ENCODE data around the gene SHFL.

The SHFL gene

DNA sequence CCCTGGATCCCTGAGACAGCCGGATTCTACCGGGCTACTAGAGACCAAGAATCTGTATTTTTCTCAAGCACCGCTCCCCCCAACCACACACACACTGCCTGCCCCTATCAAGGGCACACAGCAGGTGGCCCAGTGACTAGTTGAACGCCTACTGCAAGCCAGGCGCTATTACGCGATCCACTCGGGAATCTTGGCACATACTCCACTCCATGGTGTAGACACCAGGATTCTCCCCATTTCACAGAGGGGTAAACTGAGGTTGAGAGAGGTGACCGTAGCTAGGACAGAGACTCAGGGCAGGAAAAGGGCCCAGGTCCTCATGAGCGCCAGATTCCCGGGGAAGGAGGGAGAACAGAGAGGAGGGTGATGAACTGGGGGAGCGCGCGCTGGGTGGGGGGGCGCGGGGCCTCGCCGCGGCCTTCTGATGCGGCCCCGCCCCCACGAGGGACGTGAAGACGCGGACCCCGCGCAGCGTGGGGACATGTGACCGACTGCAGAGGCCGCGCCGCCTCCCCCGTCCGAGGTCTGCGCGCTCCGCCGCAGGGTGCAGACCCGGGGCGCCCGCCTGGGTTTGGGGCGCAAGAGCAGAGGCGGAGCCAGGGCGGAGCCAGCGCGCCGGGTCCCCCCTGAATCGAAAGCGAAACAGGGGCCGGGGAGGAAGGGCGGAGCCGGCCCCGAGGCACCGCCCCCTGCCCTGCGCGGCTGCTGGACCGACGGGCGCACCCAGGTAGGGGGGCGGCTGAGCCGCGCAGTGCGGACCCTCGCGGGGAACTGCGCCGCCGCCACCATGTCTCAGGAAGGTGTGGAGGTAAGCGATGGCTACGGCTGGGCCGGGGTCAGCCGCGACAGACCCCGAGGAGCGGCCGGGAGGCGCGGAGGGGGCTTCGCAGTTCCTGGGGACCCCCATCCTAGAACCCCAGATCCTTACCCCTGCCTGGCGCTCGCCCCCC is at the start of gene SHFL:
Gene SHFL (plus strand): TSS at position 677 of the 950 bp plus-strand sequence. CDS start 111 bp downstream, at position 788.
- peak; percentile 78 for DNase-seq (ENCODE audit: low read depth)

- no peak for DNase-seq (ENCODE audit: low read depth)
These were observed 49.5 kb upstream of the SHFL start for GRCh38 chr19:10036601-10037071.

GRCh38 chr19:10037367-10037766 is 48.8 kb upstream of the SHFL start:
- no peak for DNase-seq (ENCODE audit: low read depth)

- no peak for DNase-seq (ENCODE audit: low read depth)
These were observed 48.3 kb upstream of the SHFL start for GRCh38 chr19:10037809-10038208.

GRCh38 chr19:10043286-10043927 is 42.7 kb upstream of the SHFL start:
- DNase-seq (ENCODE audit: low read depth), result no peak

- no peak for DNase-seq (ENCODE audit: low read depth)
These were observed 41.7 kb upstream of the SHFL start for GRCh38 chr19:10044390-10044789.

DNA sequence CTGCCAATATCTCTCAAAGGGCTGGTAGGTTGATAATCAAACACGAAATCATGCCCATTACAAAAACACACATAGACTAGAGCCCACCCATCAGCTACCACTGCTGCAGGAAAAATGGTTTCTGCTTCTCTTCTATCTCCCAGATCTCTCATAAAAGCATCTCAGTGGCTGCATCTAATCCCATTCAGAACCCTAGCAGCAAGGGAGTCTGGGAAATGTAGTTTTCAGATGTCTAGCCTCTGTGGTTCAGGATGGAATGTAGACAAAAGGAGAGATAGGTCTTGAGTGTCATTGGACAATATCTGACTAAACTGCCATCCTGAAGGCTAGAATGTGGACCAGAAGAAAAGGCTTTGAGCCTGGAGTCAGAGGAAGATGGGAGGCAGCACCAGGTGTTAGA is 40.7 kb upstream of the SHFL start:
- DNase-seq (ENCODE audit: low read depth), result no peak

DNA sequence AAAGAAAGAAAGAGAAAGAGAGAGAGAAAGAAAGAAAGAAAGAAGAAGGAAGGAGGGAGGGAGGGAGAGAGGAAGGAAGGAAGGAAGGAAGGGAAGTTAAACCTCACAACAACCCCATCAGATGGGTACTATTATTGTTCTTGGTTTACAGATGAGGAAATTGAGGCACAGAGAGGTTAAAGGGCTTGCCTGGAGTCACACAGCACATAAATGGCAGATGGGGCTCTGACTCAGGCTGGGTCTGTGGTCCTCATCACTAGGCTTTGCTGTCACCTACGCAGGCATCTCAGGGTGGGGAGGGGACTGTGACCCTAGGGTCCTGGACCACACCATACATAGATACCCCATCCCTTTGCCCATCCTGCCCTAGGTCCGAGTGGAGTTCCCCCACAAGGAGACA is 36.5 kb upstream of the SHFL start:
- DNase-seq (ENCODE audit: low read depth), result no peak

DNA sequence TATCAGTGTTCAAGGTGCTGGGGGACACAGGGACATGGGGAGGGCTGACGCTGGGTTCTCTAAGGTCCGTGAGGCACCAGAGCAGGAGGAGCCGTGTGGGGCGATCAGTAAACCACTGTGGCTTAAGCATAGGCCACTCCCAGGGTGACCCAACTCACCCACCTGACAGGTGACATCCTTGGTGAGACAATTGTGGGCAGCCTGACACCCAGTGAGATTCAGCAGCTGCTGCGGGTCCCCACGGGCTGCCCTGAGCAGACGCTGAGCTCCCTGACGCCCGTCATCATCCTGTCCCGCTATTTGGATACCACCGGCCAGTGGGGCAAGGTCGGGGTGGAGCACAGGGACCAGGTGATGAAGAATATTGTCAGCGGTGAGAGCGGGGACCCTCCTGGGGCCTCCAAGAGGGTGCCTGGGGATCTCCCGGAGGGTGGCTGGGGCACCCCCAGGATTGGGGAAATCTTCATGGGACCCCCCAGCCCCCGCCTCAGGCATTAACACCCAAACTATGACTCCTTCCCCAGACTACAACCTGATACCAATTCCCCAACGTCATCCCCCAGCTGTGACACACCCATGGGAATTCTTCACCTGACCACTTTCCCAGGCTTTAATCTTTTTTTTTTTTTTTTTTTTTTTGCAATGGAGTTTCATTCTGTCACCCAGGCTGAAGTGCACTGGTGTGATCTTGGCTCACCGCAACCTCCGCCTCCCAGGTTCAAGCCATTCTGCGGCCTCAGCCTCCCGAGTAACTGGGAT is 33.3 kb upstream of the SHFL start:
- no peak for DNase-seq (ENCODE audit: low read depth)

GRCh38 chr19:10061717-10062310 is 24.3 kb upstream of the SHFL start:
- no peak for DNase-seq (ENCODE audit: low read depth)

- no peak for DNase-seq (ENCODE audit: low read depth)
These were observed 17.9 kb upstream of the SHFL start for GRCh38 chr19:10068205-10068604.

GRCh38 chr19:10069046-10069445 is 17.1 kb upstream of the SHFL start:
- DNase-seq (ENCODE audit: low read depth), result no peak

DNA sequence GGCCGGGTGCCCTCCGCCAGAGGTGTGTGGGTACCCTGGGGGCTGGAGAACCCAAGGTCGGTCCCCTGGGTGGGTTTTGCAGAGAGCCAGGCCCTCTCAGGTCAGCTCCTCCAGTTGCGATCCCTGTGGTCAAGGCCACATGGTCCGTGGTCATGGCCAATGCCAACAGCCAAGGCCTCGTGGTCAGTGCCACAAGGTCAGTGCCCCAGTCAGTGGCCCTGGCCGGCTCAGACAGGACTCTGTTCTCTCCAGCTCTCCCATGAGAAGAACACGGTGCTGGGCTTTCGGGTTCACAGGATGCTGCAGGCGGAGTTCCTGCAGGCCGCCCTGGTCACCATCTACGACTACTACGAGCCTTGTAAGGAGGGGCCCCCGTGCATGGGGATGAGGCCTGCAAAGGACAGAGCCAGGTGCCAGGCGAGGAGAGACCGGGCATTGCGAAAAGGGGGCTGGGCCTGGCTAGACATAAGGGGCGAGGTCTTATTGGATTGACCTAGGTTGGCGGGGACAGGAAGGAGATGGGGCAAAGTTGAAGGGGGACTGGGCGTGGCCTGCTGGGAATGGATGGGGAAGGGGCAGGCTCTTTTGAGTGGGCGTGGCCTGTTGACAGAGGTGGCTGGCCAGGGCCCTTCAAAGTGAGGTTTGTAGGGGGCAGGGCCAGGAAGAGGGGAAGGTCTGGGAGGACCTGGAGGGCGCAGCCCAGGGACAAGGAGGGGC is 15.2 kb upstream of the SHFL start:
- no peak for DNase-seq (ENCODE audit: low read depth)

DNA sequence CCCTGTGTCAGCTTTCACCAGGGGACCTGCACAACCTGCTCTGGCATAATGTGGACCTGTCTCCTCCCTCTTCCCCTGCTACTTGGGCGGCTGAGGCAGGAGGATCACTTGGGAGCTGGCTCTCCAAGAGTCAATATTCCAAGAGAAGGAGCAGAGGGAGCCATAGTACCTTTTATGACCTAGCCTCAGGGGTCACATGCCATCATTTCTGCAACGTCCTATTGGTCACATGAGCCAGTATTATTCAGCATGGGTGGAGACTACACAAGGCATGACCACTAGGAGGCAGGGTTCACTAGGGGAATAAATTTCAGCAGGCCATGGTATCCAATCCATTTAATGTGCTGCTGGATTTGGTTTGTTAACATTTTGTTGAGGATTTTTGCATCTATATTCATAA is 12.0 kb upstream of the SHFL start:
- DNase-seq (ENCODE audit: low read depth), result peak; percentile 18

- DNase-seq (ENCODE audit: low read depth), result no peak
These were observed 9.6 kb upstream of the SHFL start for GRCh38 chr19:10076535-10076934.

DNA sequence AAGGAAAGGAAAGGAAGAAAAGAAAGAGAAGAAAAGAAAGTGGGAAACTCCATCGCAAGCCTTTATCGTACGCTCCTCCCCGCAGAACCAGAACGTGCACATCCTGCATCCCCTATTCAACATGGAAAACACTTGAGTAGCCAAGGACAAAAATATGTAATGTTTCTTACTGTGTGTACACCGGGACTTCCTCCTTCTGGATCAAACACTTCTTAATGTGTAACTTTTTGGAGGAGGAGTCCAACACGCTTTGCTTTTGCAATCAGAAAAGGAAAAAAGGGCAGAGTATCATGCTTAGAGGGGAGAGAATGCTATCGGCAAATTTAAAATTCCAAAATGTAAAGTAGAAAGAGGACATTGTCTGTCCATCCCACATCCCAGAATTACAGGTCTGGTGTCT is 7.8 kb upstream of the SHFL start:
- DNase-seq (ENCODE audit: low read depth), result no peak

GRCh38 chr19:10079031-10079453 is 7.1 kb upstream of the SHFL start:
- no peak for DNase-seq (ENCODE audit: low read depth)

GRCh38 chr19:10083911-10084310 is 2.2 kb upstream of the SHFL start:
- DNase-seq (ENCODE audit: low read depth), result no peak

DNA sequence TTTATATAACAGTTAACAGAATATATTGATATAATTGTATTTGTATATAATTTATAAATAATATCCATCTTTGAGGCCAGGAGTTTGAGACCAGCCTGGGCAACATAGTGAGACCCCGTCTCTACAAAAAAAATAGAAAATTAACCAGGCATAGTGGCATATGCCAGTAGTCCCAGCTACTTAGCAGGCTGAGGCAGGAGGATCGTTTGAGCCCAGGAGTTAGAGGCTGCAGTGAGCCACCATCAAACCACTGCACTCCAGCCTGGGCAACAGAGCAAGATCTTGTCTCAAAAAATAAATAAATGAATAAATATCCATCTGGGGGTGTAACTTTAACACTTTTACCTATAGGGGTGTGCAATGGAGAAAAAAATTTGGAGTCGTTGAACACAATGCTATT is 1.3 kb upstream of the SHFL start:
- no peak for DNase-seq (ENCODE audit: low read depth)

GRCh38 chr19:10086591-10087192 is 575 bp downstream of the SHFL start:
- peak; percentile 41 for DNase-seq (ENCODE audit: low read depth)

Data from activated T-cell treated with anti-CD3 and anti-CD28 coated beads for 1 hour (primary cell).